Renal cortical epithelial cell (primary cell): ENCODE data around the gene ANKEF1. TPM values are rescaled to one million over a fixed set of nuclear protein-coding genes. Genes with fewer than 3 reads are reported as not detected.

Experiments used
- DNase-seq: peaks from one replicate; pipeline ENCODE4 v3.0.0-alpha.2; 2011; ENCODE audit warnings: low read depth
- total RNA-seq: library from RNA; depleted of rRNA; stranded (reverse); fragments of >200 nt; gene quantifications from 2 replicates; pipeline ENCODE4 v1.2.3, GENCODE V29; 2014

Gene ANKEF1
- total RNA-seq, 1 donor from 2014 or later, result 11.5 TPM

- DNase-seq, result no peak
These were observed 45.8 kb downstream of the ANKEF1 start for GRCh38 chr20:10080574-10080973.

- no peak for DNase-seq
These were observed 55.2 kb downstream of the ANKEF1 start for GRCh38 chr20:10089871-10090587.

- DNase-seq, result peak; percentile 51
These were observed 55.9 kb downstream of the ANKEF1 start for GRCh38 chr20:10090588-10091166.

- DNase-seq, result peak; percentile 74
These were observed 58.4 kb downstream of the ANKEF1 start for GRCh38 chr20:10093087-10093591.

GRCh38 chr20:10094566-10095173, 59.9 kb downstream of the ANKEF1 start:
- no peak for DNase-seq

- no peak for DNase-seq
These were observed 62.0 kb downstream of the ANKEF1 start for GRCh38 chr20:10096790-10097189.

- no peak for DNase-seq
These were observed 70.3 kb downstream of the ANKEF1 start for GRCh38 chr20:10105046-10105445.

Other genes starting within 250 kb of the ANKEF1 start
- not detected in 2 replicates for gene PAK5, start 195.9 kb upstream of the ANKEF1 start, total RNA-seq
- 0.35 TPM in 1 of 2 replicates, not detected in the other for gene SNAP25, start 183.8 kb downstream of the ANKEF1 start, total RNA-seq